ENCODE data around the gene PSMD1.
"Not testable (repeated sequence)": the region's sequence is repeated elsewhere in the genome, so short reads cannot be mapped to it uniquely, and the experiment has no call there.

Gene PSMD1

GRCh38 chr2:231057590-231057989, 923 bp downstream of the PSMD1 start:
- DNase-seq (ENCODE audit: low read depth in 2 of 2), result no peak

GRCh38 chr2:231058761-231059550, 2.3 kb downstream of the PSMD1 start:
- DNase-seq (ENCODE audit: low read depth in 2 of 2), result no peak

- DNase-seq (ENCODE audit: low read depth in 2 of 2), result no peak
Observed at GRCh38 chr2:231059756-231060155, 3.1 kb downstream of the PSMD1 start.

- no peak for DNase-seq (ENCODE audit: low read depth in 2 of 2)
Observed at GRCh38 chr2:231062776-231063175, 6.1 kb downstream of the PSMD1 start.

- no peak for DNase-seq (ENCODE audit: low read depth in 2 of 2)
Observed at GRCh38 chr2:231063347-231063746, 6.7 kb downstream of the PSMD1 start.

GRCh38 chr2:231065966-231066365, 9.3 kb downstream of the PSMD1 start:
- DNase-seq (ENCODE audit: low read depth in 2 of 2), result no peak

- not testable (repeated sequence) for DNase-seq (ENCODE audit: low read depth in 2 of 2)
Observed at GRCh38 chr2:231067531-231067930, 10.9 kb downstream of the PSMD1 start.

GRCh38 chr2:231068525-231069222, 12.0 kb downstream of the PSMD1 start:
- DNase-seq (ENCODE audit: low read depth in 2 of 2), result no peak

- no peak for DNase-seq (ENCODE audit: low read depth in 2 of 2)
Observed at GRCh38 chr2:231069379-231070054, 12.8 kb downstream of the PSMD1 start.

GRCh38 chr2:231084565-231084964, 27.9 kb downstream of the PSMD1 start:
- no peak for DNase-seq (ENCODE audit: low read depth in 2 of 2)

GRCh38 chr2:231088754-231089153, 32.1 kb downstream of the PSMD1 start:
- DNase-seq (ENCODE audit: low read depth in 2 of 2), result no peak

GRCh38 chr2:231093933-231094332, 37.3 kb downstream of the PSMD1 start:
- no peak for DNase-seq (ENCODE audit: low read depth in 2 of 2)

GRCh38 chr2:231094736-231095346, 38.2 kb downstream of the PSMD1 start:
- DNase-seq (ENCODE audit: low read depth in 2 of 2), result no peak

- DNase-seq (ENCODE audit: low read depth in 2 of 2), result no peak
Observed at GRCh38 chr2:231099918-231100317, 43.3 kb downstream of the PSMD1 start.

- not testable (repeated sequence) for DNase-seq (ENCODE audit: low read depth in 2 of 2)
Observed at GRCh38 chr2:231100321-231100720, 43.7 kb downstream of the PSMD1 start.

- no peak for DNase-seq (ENCODE audit: low read depth in 2 of 2)
Observed at GRCh38 chr2:231100990-231101389, 44.3 kb downstream of the PSMD1 start.

- DNase-seq (ENCODE audit: low read depth in 2 of 2), result no peak
Observed at GRCh38 chr2:231102772-231103171, 46.1 kb downstream of the PSMD1 start.

GRCh38 chr2:231104115-231104713, 47.5 kb downstream of the PSMD1 start:
- DNase-seq (ENCODE audit: low read depth in 2 of 2), result peak; percentile 17 to 35

- no peak for DNase-seq (ENCODE audit: low read depth in 2 of 2)
Observed at GRCh38 chr2:231110551-231110950, 53.9 kb downstream of the PSMD1 start.

GRCh38 chr2:231111987-231112386, 55.3 kb downstream of the PSMD1 start:
- no peak for DNase-seq (ENCODE audit: low read depth in 2 of 2)

GRCh38 chr2:231113489-231113888, 56.8 kb downstream of the PSMD1 start:
- DNase-seq (ENCODE audit: low read depth in 2 of 2), result no peak

- no peak for DNase-seq (ENCODE audit: low read depth in 2 of 2)
Observed at GRCh38 chr2:231115651-231116050, 59.0 kb downstream of the PSMD1 start.

Data from stimulated activated CD4-positive, alpha-beta T cell treated with anti-CD3 and anti-CD28 coated beads, Interleukin-15, amount 100 ng/mL, for 48 hours (primary cell).